Esophagus squamous epithelium (tissue), 4 donors: ENCODE data around the gene QDPR.

Experiments
- POLR2A ChIP-seq, 4 donors: fragments of 450-650 bp; IDR thresholded peaks; one replicate each; pipeline ENCODE4 v1.6.1; 2017; ENCODE audit warnings: antibody characterized with exemption in 4 of 4, mild to moderate bottlenecking in 4 of 4, moderate library complexity in 3 of 4
- TF ChIP-seq, protein P1 (sequence below), 6 experiments: fragments of 450-650 bp in 4 of 6; fragments of 200-600 bp in 2 of 6; sonication (generic) in 2 of 6; IDR thresholded peaks; one replicate each; pipeline ENCODE4 v1.5.1; 2016 to 2019; ENCODE audit warnings: antibody characterized with exemption in 6 of 6, mild to moderate bottlenecking in 4 of 6, moderate library complexity in 4 of 6

DNA sequence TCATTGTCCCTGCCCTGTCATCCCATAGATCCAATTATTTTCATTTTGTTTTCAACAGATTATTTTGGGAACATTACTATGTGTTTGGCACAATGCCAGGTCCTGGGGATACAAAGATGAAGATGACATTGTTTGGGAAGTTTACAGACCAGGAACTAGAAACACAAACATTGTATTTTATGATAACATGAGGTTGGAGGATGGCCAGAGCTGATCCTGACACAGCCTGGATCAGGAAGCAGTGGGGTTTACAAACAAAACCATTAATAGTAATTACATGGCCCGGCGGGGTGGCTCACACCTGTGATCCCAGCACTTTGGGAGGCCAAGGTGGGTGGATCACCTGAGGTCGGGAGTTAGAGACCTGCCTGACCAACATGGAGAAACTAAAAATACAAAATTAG, 32.9 kb upstream of the QDPR start:
- TF ChIP-seq, protein P1, sequence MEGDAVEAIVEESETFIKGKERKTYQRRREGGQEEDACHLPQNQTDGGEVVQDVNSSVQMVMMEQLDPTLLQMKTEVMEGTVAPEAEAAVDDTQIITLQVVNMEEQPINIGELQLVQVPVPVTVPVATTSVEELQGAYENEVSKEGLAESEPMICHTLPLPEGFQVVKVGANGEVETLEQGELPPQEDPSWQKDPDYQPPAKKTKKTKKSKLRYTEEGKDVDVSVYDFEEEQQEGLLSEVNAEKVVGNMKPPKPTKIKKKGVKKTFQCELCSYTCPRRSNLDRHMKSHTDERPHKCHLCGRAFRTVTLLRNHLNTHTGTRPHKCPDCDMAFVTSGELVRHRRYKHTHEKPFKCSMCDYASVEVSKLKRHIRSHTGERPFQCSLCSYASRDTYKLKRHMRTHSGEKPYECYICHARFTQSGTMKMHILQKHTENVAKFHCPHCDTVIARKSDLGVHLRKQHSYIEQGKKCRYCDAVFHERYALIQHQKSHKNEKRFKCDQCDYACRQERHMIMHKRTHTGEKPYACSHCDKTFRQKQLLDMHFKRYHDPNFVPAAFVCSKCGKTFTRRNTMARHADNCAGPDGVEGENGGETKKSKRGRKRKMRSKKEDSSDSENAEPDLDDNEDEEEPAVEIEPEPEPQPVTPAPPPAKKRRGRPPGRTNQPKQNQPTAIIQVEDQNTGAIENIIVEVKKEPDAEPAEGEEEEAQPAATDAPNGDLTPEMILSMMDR (IDR thresholded peaks at IDR 0.05), result no peak
- TF ChIP-seq POLR2A (IDR thresholded peaks at IDR 0.05), result no peak
